OCI-M1 (cell line): Measurements from ENCODE around the gene PDE8B.

Experiments
- DNase-seq: peaks from one replicate; lab custom pipeline; 2025; lab: John Stamatoyannopoulos, UW

PDE8B gene

GRCh38 chr5:77398458-77398857, 188.0 kb downstream of the PDE8B start:
- DNase-seq = no peak

- no peak for DNase-seq
Observed at GRCh38 chr5:77398896-77399295, 188.4 kb downstream of the PDE8B start.

GRCh38 chr5:77400645-77401044, 190.2 kb downstream of the PDE8B start:
- no peak for DNase-seq

- DNase-seq = no peak
Observed at GRCh38 chr5:77402796-77403195, 192.3 kb downstream of the PDE8B start.

GRCh38 chr5:77407152-77407551, 196.7 kb downstream of the PDE8B start:
- no peak for DNase-seq

GRCh38 chr5:77409870-77410621, 199.6 kb downstream of the PDE8B start:
- DNase-seq = no peak

GRCh38 chr5:77413049-77413448, 202.6 kb downstream of the PDE8B start:
- DNase-seq = no peak

GRCh38 chr5:77418162-77418561, 207.7 kb downstream of the PDE8B start:
- DNase-seq = no peak

GRCh38 chr5:77418601-77419581, 208.4 kb downstream of the PDE8B start:
- DNase-seq = no peak

- no peak for DNase-seq
Observed at GRCh38 chr5:77419644-77420582, 209.4 kb downstream of the PDE8B start.

GRCh38 chr5:77420940-77421339, 210.5 kb downstream of the PDE8B start:
- no peak for DNase-seq

- DNase-seq = no peak
Observed at GRCh38 chr5:77423022-77423750, 212.7 kb downstream of the PDE8B start.

GRCh38 chr5:77424921-77425320, 214.4 kb downstream of the PDE8B start:
- DNase-seq = no peak

- DNase-seq = no peak
Observed at GRCh38 chr5:77425420-77425819, 214.9 kb downstream of the PDE8B start.

- no peak for DNase-seq
Observed at GRCh38 chr5:77425998-77426659, 215.6 kb downstream of the PDE8B start.

GRCh38 chr5:77426670-77427069, 216.2 kb downstream of the PDE8B start:
- DNase-seq = no peak

GRCh38 chr5:77427998-77428397, 217.5 kb downstream of the PDE8B start:
- no peak for DNase-seq

GRCh38 chr5:77428526-77428925, 218.0 kb downstream of the PDE8B start:
- DNase-seq = no peak

- DNase-seq = no peak
Observed at GRCh38 chr5:77430726-77431125, 220.2 kb downstream of the PDE8B start.

GRCh38 chr5:77431286-77431685, 220.8 kb downstream of the PDE8B start:
- no peak for DNase-seq

- no peak for DNase-seq
Observed at GRCh38 chr5:77431719-77432118, 221.2 kb downstream of the PDE8B start.
